ENCODE data around the gene RIPOR2.

Gene RIPOR2, protein sequence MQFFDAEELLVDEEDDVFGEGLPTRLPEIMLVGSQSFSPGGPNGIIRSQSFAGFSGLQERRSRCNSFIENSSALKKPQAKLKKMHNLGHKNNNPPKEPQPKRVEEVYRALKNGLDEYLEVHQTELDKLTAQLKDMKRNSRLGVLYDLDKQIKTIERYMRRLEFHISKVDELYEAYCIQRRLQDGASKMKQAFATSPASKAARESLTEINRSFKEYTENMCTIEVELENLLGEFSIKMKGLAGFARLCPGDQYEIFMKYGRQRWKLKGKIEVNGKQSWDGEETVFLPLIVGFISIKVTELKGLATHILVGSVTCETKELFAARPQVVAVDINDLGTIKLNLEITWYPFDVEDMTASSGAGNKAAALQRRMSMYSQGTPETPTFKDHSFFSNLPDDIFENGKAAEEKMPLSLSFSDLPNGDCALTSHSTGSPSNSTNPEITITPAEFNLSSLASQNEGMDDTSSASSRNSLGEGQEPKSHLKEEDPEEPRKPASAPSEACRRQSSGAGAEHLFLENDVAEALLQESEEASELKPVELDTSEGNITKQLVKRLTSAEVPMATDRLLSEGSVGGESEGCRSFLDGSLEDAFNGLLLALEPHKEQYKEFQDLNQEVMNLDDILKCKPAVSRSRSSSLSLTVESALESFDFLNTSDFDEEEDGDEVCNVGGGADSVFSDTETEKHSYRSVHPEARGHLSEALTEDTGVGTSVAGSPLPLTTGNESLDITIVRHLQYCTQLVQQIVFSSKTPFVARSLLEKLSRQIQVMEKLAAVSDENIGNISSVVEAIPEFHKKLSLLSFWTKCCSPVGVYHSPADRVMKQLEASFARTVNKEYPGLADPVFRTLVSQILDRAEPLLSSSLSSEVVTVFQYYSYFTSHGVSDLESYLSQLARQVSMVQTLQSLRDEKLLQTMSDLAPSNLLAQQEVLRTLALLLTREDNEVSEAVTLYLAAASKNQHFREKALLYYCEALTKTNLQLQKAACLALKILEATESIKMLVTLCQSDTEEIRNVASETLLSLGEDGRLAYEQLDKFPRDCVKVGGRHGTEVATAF

DNA sequence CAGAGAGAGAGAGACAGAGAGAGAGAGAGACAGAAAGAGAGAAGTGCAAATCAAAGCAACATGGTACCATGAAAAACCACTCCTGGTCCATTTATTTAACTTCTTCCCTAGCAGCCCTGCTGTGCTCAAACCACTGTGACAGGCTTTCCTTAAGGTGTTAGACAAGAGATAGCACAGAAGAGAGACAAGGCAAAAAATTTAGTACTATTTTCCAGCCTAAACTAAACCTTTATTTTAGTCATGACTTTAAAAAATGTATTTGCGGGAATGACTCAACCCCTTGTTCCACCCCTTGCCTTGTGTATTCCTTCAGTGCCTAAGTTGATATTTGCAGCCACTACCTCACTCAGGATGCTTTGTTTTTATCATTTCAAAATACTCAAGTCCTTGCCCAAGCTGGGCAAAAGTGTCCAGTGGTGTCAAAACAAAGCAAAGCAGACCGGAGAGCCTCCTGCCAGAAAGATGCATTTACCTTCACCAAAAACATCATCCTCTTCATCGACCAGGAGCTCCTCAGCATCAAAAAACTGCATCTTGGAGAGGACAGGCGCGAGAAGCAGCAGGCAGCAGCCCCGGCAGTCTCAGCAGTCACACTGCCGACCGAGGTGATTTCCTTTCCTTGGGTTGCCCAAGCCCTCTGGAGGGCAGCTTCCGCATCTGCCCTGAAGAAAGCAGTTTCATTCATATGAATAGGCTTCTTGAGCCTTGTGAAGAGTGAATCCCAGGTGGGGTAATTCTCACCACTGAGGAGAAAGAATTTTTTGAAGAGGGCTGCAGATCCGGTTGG lies at the start of gene RIPOR2:
Gene RIPOR2 (minus strand): TSS at position 595 of the 787 bp plus-strand sequence. CDS start 62 bp downstream, at position 533.
- TF ChIP-seq, protein P1, sequence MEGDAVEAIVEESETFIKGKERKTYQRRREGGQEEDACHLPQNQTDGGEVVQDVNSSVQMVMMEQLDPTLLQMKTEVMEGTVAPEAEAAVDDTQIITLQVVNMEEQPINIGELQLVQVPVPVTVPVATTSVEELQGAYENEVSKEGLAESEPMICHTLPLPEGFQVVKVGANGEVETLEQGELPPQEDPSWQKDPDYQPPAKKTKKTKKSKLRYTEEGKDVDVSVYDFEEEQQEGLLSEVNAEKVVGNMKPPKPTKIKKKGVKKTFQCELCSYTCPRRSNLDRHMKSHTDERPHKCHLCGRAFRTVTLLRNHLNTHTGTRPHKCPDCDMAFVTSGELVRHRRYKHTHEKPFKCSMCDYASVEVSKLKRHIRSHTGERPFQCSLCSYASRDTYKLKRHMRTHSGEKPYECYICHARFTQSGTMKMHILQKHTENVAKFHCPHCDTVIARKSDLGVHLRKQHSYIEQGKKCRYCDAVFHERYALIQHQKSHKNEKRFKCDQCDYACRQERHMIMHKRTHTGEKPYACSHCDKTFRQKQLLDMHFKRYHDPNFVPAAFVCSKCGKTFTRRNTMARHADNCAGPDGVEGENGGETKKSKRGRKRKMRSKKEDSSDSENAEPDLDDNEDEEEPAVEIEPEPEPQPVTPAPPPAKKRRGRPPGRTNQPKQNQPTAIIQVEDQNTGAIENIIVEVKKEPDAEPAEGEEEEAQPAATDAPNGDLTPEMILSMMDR (IDR thresholded peaks at IDR 0.05): no peak
- TF ChIP-seq ZFX (IDR thresholded peaks at IDR 0.05; ENCODE audit: borderline replicate concordance): no peak

DNA sequence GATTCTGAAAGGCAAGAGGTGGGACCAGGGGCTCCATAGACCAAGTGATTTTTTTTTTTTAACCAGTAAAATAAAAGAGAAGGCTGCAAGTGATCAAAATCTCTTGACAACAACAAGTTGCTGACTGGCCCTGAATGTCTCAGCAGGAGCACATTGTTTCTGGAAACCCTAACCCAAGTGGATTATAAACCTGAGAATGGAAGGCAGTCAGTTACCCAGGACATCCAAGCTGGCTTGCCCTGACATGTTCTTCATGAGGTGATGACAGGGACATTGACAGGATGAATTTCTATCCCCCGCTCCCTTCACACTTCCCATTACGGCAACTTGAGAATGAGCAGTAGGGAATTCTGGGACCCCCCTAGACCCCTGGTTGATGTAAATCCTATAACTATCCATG lies 49.6 kb upstream of the RIPOR2 start:
- TF ChIP-seq, protein P1 (IDR thresholded peaks at IDR 0.05): no peak
- TF ChIP-seq ZFX (IDR thresholded peaks at IDR 0.05; ENCODE audit: borderline replicate concordance): no peak
- H3K27ac ChIP-seq: no peak overlapping the region

More for the DNA sequence above, at the start of gene RIPOR2:
- H3K27ac ChIP-seq: no peak within 1 kb of the TSS

DNA sequence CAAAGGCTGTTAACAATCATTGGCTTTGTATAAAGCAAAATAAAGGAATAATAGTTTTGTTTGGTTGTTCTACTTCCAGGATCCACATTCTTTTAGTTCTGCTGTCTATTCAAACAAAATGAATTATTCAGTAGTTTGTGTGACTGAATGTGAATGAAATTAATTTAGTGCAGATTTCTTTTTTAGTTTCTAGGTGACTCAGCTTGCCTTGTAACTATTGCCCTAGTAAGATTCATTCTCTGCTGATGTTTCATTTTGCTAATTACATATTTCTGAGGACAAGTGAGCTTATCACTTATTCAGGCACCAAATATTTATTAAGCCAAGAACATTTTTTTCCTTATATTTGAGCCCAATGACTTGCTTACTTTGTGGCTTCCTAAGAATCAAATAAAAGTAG lies 46.5 kb upstream of the RIPOR2 start:
- H3K27ac ChIP-seq: no peak overlapping the region
- TF ChIP-seq ZFX (IDR thresholded peaks at IDR 0.05; ENCODE audit: borderline replicate concordance): no peak
- TF ChIP-seq, protein P1 (IDR thresholded peaks at IDR 0.05): no peak

DNA sequence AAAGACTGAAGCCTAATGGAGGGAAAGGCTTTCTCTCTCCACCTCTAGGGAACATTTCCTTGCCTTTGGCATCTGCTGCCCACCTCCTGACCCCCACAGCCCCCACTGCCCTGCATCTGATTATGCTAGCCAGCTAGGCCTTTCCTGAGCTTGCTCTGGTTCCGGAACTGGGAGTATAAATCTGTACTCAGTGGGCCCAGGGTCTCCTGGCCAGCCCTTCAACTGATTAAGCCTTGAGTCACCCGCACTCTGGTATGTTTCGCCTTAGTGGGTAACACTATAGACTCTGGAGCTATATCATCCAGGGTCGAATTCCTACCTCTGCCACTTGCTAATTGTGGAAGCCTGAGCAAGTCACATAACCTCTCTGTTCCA lies 45.6 kb upstream of the RIPOR2 start:
- TF ChIP-seq, protein P1 (IDR thresholded peaks at IDR 0.05): no peak
- no peak for TF ChIP-seq ZFX (IDR thresholded peaks at IDR 0.05; ENCODE audit: borderline replicate concordance)
- no peak overlapping the region for H3K27ac ChIP-seq

DNA sequence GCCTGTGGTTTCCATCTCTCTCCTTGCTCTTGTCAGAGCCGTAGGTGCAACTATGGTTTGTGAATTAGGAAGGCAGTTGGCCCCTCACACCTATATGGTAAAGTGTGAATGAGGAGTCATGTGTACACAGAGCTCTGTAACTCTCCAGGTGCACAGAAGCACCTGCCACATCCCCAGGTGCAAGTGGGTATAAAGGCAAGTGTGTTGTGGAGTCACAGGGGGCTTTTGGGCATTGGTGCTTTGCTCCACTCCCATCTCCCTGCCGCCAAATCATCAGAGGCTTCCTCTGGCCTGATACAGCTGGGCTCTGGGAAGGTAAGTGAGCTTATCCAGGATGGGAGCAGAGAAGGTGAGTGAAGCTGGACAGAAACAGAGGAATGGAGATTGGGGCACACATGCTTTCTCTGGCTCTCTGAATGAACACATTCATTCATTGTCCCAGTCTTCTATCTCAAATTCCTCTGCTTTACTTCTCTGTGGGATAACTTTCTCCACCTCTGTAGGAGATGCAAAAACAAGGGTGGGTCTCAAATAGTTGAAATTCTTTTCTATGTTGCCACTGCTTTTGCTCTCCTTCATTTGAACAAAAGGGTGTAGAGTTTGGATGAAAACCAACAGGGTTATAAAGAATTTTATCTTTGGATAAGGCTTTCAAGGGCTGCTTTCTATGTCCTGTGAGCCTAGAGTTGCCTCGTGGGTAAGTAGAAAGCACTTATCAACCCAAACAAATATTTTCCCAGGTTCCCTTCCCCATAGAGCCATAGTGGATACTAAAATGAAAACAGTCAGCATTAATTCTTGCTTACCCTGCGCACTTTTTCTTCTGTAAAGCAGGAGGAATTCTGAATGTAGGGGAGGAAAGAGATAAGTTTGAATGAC lies 45.0 kb upstream of the RIPOR2 start:
- TF ChIP-seq ZFX (IDR thresholded peaks at IDR 0.05; ENCODE audit: borderline replicate concordance): no peak
- TF ChIP-seq, protein P1 (IDR thresholded peaks at IDR 0.05): no peak
- no peak overlapping the region for H3K27ac ChIP-seq

DNA sequence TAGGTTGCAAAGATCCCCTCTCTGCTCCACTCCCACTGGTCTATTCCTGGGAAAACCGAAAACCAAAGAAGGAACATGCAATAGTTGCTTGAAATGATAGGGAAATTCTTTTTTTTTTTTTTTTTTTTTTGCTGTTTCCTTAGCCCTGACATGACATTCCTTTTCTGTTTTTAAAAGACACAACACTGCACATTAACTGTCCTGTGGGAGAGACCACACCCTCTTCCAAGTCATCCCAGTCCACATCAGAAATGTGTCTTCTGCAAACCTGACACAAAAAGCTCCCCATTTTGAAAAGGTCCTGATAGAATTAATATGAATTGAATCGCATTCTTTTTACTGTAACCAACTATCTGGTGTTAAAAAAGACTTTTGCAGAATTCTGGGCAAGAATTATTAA lies 43.4 kb upstream of the RIPOR2 start:
- H3K27ac ChIP-seq: no peak overlapping the region
- TF ChIP-seq, protein P1 (IDR thresholded peaks at IDR 0.05): no peak
- TF ChIP-seq ZFX (IDR thresholded peaks at IDR 0.05; ENCODE audit: borderline replicate concordance): no peak

Data from 22Rv1 (cell line).